ENCODE data around the gene CHST4. TPM values are rescaled to one million over a fixed set of nuclear protein-coding genes. Genes with fewer than 3 reads are reported as not detected.

The CHST4 gene
- total and polyA plus RNA-seq, 2 donors (not counting 3 experiments of a cell fraction or from before 2014, with no cell fraction given) = not detected

GRCh38 chr16:71557299-71557698 lies 31.1 kb downstream of the CHST4 start:
- intact Hi-C loops (cut with micrococcal nuclease) = no loop called here
- POLR2A ChIA-PET = no interaction called here

More at GRCh38 chr16:71557299-71557698, 31.1 kb downstream of the CHST4 start:
- no peak for DNase-seq (ENCODE audit: low read depth, low spot score)
- dilution Hi-C loops (cut with MboI; ENCODE audit: extremely low pct_ligation_motif_present, low sequenced_read_pairs) = no loop called here
- Histone ChIP-seq H3K9me1 (replicated peaks; ENCODE audit: control insufficient read depth, extremely low read depth, insufficient read depth, low read length) (no peaks in the 10 kb centered on the region), H3K4me2 (ENCODE audit: insufficient read depth, low read length) (no peak overlapping the region), H3K27ac (ENCODE audit: insufficient read depth, low read depth, low read length) (no peak overlapping the region), H4K20me1 (replicated peaks; ENCODE audit: control insufficient read depth, extremely low read depth, insufficient read depth, low read length) (no peaks in the 10 kb centered on the region), H3K27me3 (ENCODE audit: control insufficient read depth in 2 of 2, insufficient read depth in 2 of 2, low read length in 2 of 2) (peaks cover 0 to 3% of the 10 kb centered on the region in 2 experiments), H3K4me1 (ENCODE audit: control insufficient read depth, extremely low read depth, insufficient read depth, low read length) (no peaks in the 10 kb centered on the region), H3K36me3 (ENCODE audit: control insufficient read depth in 2 of 2, extremely low read depth in 1 of 2, insufficient read depth in 2 of 2, low read length in 2 of 2) (no peaks in the 10 kb centered on the region), H3K4me3 (replicated peaks in 1 of 3; ENCODE audit: insufficient read depth in 1 of 3, low read depth in 1 of 3, low read length in 3 of 3) (no peak overlapping the region), H2AFZ (ENCODE audit: low read depth, low read length) (no peak overlapping the region), H3K9ac (replicated peaks; ENCODE audit: extremely low read depth, insufficient read depth, low read length) (no peak overlapping the region), H3K9me3 (replicated peaks; ENCODE audit: control insufficient read depth, insufficient read depth, low read length) (no peaks in the 10 kb centered on the region), H3K79me2 (ENCODE audit: control insufficient read depth, insufficient read depth, low read length) (no peaks in the 10 kb centered on the region)
- no TSS peak for BruUV-seq (replicated peaks)
- CTCF ChIA-PET = interaction anchor here (1.1 kb wide), 1 partner anchor 53 kb away, joined by 3 read pairs; no protein-coding TSS in a partner anchor
- no peak for FAIRE-seq
- TF ChIP-seq GATA2 (IDR thresholded peaks at IDR 0.05; ENCODE audit: insufficient read depth, insufficient read length, low read depth, low read length) = no peak
- TF ChIP-seq MAX (IDR thresholded peaks at IDR 0.05; ENCODE audit: insufficient read depth, insufficient read length) = no peak
- no peak for TF ChIP-seq POLR2AphosphoS5 (IDR thresholded peaks at IDR 0.05; ENCODE audit: insufficient read depth, low read depth, low read length)
- TF ChIP-seq CTCF (IDR thresholded peaks at IDR 0.05; ENCODE audit: extremely low read depth in 1 of 2, insufficient read depth in 1 of 2, low read depth in 1 of 2, low read length in 2 of 2) = no peak
- TF ChIP-seq POLR2A (IDR thresholded peaks at IDR 0.05; ENCODE audit: low read depth, low read length) = no peak
- TF ChIP-seq FOS (IDR thresholded peaks at IDR 0.05; ENCODE audit: borderline replicate concordance, insufficient read depth, low read length) = no peak
- TF ChIP-seq MYC (IDR thresholded peaks at IDR 0.05; ENCODE audit: low read depth, low read length) = no peak
- no peak for TF ChIP-seq JUN (IDR thresholded peaks at IDR 0.05; ENCODE audit: borderline replicate concordance, insufficient read depth, insufficient read length, low read depth)
